ENCODE results near the gene NUTM2F. TPM values are rescaled to one million over a fixed set of nuclear protein-coding genes. Genes with fewer than 3 reads are reported as not detected.
"Not testable (repeated sequence)": the region's sequence is repeated elsewhere in the genome, so short reads cannot be mapped to it uniquely, and the experiment has no call there.

Gene NUTM2F
- total and polyA plus RNA-seq, 9 of the 15 experiments (the other 6 are each of a cell fraction or from before 2014, with no cell fraction given): 0.04 TPM; not detected in 8

DNA sequence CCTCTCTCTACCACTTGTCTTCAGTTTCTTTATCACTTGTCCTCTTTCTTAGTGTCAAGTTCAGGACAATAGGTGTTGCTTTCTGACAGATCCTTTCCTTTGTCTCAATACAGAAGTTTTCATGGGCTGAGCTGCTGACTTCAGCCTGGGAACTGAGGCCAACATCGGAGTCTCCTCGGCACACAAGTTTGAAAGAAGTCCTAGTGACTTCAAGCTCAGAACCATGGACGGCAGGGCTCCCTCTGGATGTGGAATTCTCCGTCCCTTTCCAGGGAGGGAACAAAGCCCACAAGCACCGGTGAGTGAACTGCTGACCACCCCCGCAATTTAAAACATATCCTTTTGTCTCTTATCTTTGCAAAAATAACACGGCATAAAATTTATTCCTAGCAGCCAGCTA is 10.3 kb upstream of the NUTM2F start:
- H3K4me1 ChIP-seq (replicated peaks in 1 of 2; ENCODE audit: control insufficient read depth in 2 of 2, insufficient read depth in 2 of 2, low read length in 2 of 2); H3K27me3 ChIP-seq (ENCODE audit: control insufficient read depth in 2 of 2, insufficient read depth in 2 of 2, low read length in 2 of 2); H3K36me3 ChIP-seq (ENCODE audit: control insufficient read depth, insufficient read depth, low read length); in situ Hi-C loops (cut with MboI); POLR2A ChIA-PET; H3K9me1 ChIP-seq (ENCODE audit: control insufficient read depth, insufficient read depth, low read length); FAIRE-seq; H3K27ac ChIP-seq (ENCODE audit: extremely low read depth, low read depth, low read length); CTCF ChIA-PET (ENCODE audit: low intra/inter-chr PET ratio); ATAC-seq; DNase-seq (ENCODE audit: extremely low read depth in 1 of 4, low spot score in 3 of 4); H3K79me2 ChIP-seq (ENCODE audit: control insufficient read depth, insufficient read depth, low read length); BruUV-seq (replicated peaks); H3K9me3 ChIP-seq (replicated peaks; ENCODE audit: control insufficient read depth, insufficient read depth, low read depth, low read length); H2AFZ ChIP-seq (ENCODE audit: low read depth, low read length); H3K9ac ChIP-seq (ENCODE audit: insufficient read depth in 1 of 2, low read depth in 2 of 2, low read length in 2 of 2); H4K20me1 ChIP-seq (replicated peaks; ENCODE audit: control insufficient read depth, insufficient read depth, low read length); H3K4me3 ChIP-seq; intact Hi-C loops (cut with micrococcal nuclease); H3K4me2 ChIP-seq (ENCODE audit: insufficient read depth, low read length): not testable (repeated sequence)
- WGBS (ENCODE audit: insufficient coverage, low coverage, missing lambda C conversion rate): 55% methylated on average over 6 of the region's 7 CpGs

GRCh38 chr9:94336445-94336844 is 8.0 kb upstream of the NUTM2F start:
- FAIRE-seq; H3K4me2 ChIP-seq (ENCODE audit: insufficient read depth, low read length); in situ Hi-C loops (cut with MboI); CTCF ChIA-PET (ENCODE audit: low intra/inter-chr PET ratio); H3K27ac ChIP-seq (ENCODE audit: extremely low read depth, low read depth, low read length); DNase-seq (ENCODE audit: extremely low read depth in 1 of 4, low spot score in 3 of 4); ATAC-seq; H3K9me3 ChIP-seq (replicated peaks; ENCODE audit: control insufficient read depth, insufficient read depth, low read depth, low read length); intact Hi-C loops (cut with micrococcal nuclease); POLR2A ChIA-PET; H3K79me2 ChIP-seq (ENCODE audit: control insufficient read depth, insufficient read depth, low read length); H3K4me1 ChIP-seq (replicated peaks in 1 of 2; ENCODE audit: control insufficient read depth in 2 of 2, insufficient read depth in 2 of 2, low read length in 2 of 2); H3K4me3 ChIP-seq; BruUV-seq (replicated peaks); H3K9me1 ChIP-seq (ENCODE audit: control insufficient read depth, insufficient read depth, low read length); H2AFZ ChIP-seq (ENCODE audit: low read depth, low read length); H3K36me3 ChIP-seq (ENCODE audit: control insufficient read depth, insufficient read depth, low read length); H4K20me1 ChIP-seq (replicated peaks; ENCODE audit: control insufficient read depth, insufficient read depth, low read length); H3K9ac ChIP-seq (ENCODE audit: insufficient read depth in 1 of 2, low read depth in 2 of 2, low read length in 2 of 2); H3K27me3 ChIP-seq (ENCODE audit: control insufficient read depth in 2 of 2, insufficient read depth in 2 of 2, low read length in 2 of 2): not testable (repeated sequence)
- 82% methylated on average over 3 of the region's 4 CpGs for WGBS (ENCODE audit: insufficient coverage, low coverage, missing lambda C conversion rate)

- CTCF ChIA-PET (ENCODE audit: low intra/inter-chr PET ratio): not testable (repeated sequence)
- WGBS (ENCODE audit: insufficient coverage, low coverage, missing lambda C conversion rate): 56% methylated on average over 8 of the region's 16 CpGs
Observed at GRCh38 chr9:94325583-94325982, 2.9 kb downstream of the NUTM2F start.

More at GRCh38 chr9:94325583-94325982, 2.9 kb downstream of the NUTM2F start:
- H3K9ac ChIP-seq (ENCODE audit: insufficient read depth in 1 of 2, low read depth in 2 of 2, low read length in 2 of 2); intact Hi-C loops (cut with micrococcal nuclease); H3K27me3 ChIP-seq (ENCODE audit: control insufficient read depth in 2 of 2, insufficient read depth in 2 of 2, low read length in 2 of 2); in situ Hi-C loops (cut with MboI); DNase-seq (ENCODE audit: extremely low read depth in 1 of 4, low spot score in 3 of 4); ATAC-seq; BruUV-seq (replicated peaks); POLR2A ChIA-PET; H3K9me1 ChIP-seq (ENCODE audit: control insufficient read depth, insufficient read depth, low read length); H4K20me1 ChIP-seq (replicated peaks; ENCODE audit: control insufficient read depth, insufficient read depth, low read length); H3K4me2 ChIP-seq (ENCODE audit: insufficient read depth, low read length); H2AFZ ChIP-seq (ENCODE audit: low read depth, low read length); FAIRE-seq; H3K4me3 ChIP-seq; H3K9me3 ChIP-seq (replicated peaks; ENCODE audit: control insufficient read depth, insufficient read depth, low read depth, low read length); H3K27ac ChIP-seq (ENCODE audit: extremely low read depth, low read depth, low read length); H3K36me3 ChIP-seq (ENCODE audit: control insufficient read depth, insufficient read depth, low read length); H3K79me2 ChIP-seq (ENCODE audit: control insufficient read depth, insufficient read depth, low read length): not testable (repeated sequence)
- H3K4me1 ChIP-seq (replicated peaks in 1 of 2; ENCODE audit: control insufficient read depth in 2 of 2, insufficient read depth in 2 of 2, low read length in 2 of 2): peaks cover 0 to 12% of the 10 kb centered on the region in 2 experiments; a peak in 2 of 5 replicates
